SK-N-SH treated with all-trans-retinoic acid at 6 μM for 48 hours (cell line): ENCODE results near the gene WRAP73.

ENCODE experiments used
- ARNTL ChIP-seq: fragments of 450-650 bp; formaldehyde crosslinking; IDR thresholded peaks from 2 replicates; pipeline ENCODE4 v1.5.0; 2020; ENCODE audit warnings: low read depth, mild to moderate bottlenecking, moderate library complexity, borderline replicate concordance
- CSDC2 ChIP-seq: fragments of 250-450 bp; sonication (Bioruptor Pico); IDR thresholded peaks from 2 replicates; pipeline ENCODE4 v1.5.0; 2020; ENCODE audit warnings: mild to moderate bottlenecking, moderate library complexity
- CSRNP3 ChIP-seq: fragments of 250-450 bp; sonication (Bioruptor Pico); IDR thresholded peaks from 2 replicates; pipeline ENCODE4 v1.5.1; 2021; ENCODE audit warnings: mild to moderate bottlenecking, moderate library complexity
- GLIS3 ChIP-seq: fragments of 250-450 bp; sonication (Bioruptor Pico); IDR thresholded peaks from 2 replicates; pipeline ENCODE4 v1.5.0; 2020; ENCODE audit warnings: mild to moderate bottlenecking, moderate library complexity
- PATZ1 ChIP-seq: fragments of 250-450 bp; sonication (Bioruptor Pico); IDR thresholded peaks from 2 replicates; pipeline ENCODE4 v1.8.0; 2020; ENCODE audit warnings: mild to moderate bottlenecking, moderate library complexity, borderline replicate concordance
- PPARA ChIP-seq: fragments of 250-450 bp; sonication (Bioruptor Pico); IDR thresholded peaks from 2 replicates; pipeline ENCODE4 v1.5.0; 2020; ENCODE audit warnings: mild to moderate bottlenecking, borderline replicate concordance
- RARB ChIP-seq: fragments of 250-450 bp; sonication (Bioruptor Pico); IDR thresholded peaks from 2 replicates; pipeline ENCODE4 v1.8.0; 2021; ENCODE audit warnings: mild to moderate bottlenecking, moderate library complexity
- TCF4 ChIP-seq: fragments of 250-450 bp; sonication (Bioruptor Pico); IDR thresholded peaks from 2 replicates; pipeline ENCODE4 v1.8.0; 2021; ENCODE audit warnings: mild to moderate bottlenecking, moderate library complexity, borderline replicate concordance
- TOX ChIP-seq: fragments of 250-450 bp; sonication (Bioruptor Pico); IDR thresholded peaks from 2 replicates; pipeline ENCODE4 v1.8.0; 2021; ENCODE audit warnings: mild to moderate bottlenecking, moderate library complexity, borderline replicate concordance
- TSHZ2 ChIP-seq: fragments of 250-450 bp; sonication (Bioruptor Pico); IDR thresholded peaks from 2 replicates; pipeline ENCODE4 v1.5.0; 2020; ENCODE audit warnings: mild to moderate bottlenecking, moderate library complexity
- ZC3H10 ChIP-seq: fragments of 250-450 bp; sonication (Bioruptor Pico); IDR thresholded peaks from 2 replicates; pipeline ENCODE4 v1.5.1; 2021; ENCODE audit warnings: mild to moderate bottlenecking, moderate library complexity
- ZFP3 ChIP-seq: fragments of 250-450 bp; sonication (Bioruptor Pico); IDR thresholded peaks from 2 replicates; pipeline ENCODE4 v1.5.0; 2020; ENCODE audit warnings: mild to moderate bottlenecking, moderate library complexity
- ZFP30 ChIP-seq: fragments of 450-650 bp; formaldehyde crosslinking; IDR thresholded peaks from 2 replicates; pipeline ENCODE4 v1.5.0; 2022; ENCODE audit warnings: mild to moderate bottlenecking, moderate library complexity
- ZNF8 ChIP-seq: fragments of 450-650 bp; formaldehyde crosslinking; IDR thresholded peaks from 2 replicates; pipeline ENCODE4 v1.5.0; 2020; ENCODE audit warnings: mild to moderate bottlenecking, moderate library complexity

GRCh38 chr1:3602375-3602774 is 47.5 kb downstream of the WRAP73 start:
- no peak for TF ChIP-seq TSHZ2
- no peak for TF ChIP-seq CSRNP3
- no peak for TF ChIP-seq PPARA (CRISPR knock-in tag)
- no peak for TF ChIP-seq ARNTL (CRISPR knock-in tag)
- TF ChIP-seq ZNF8 (CRISPR knock-in tag): no peak
- no peak for TF ChIP-seq PATZ1 (CRISPR knock-in tag)
- no peak for TF ChIP-seq TCF4 (CRISPR knock-in tag)
- TF ChIP-seq ZFP30 (CRISPR knock-in tag): no peak
- no peak for TF ChIP-seq RARB
- no peak for TF ChIP-seq CSDC2 (CRISPR knock-in tag)
- no peak for TF ChIP-seq ZFP3 (CRISPR knock-in tag)
- TF ChIP-seq ZC3H10 (CRISPR knock-in tag): no peak
- TF ChIP-seq GLIS3: no peak
- no peak for TF ChIP-seq TOX (CRISPR knock-in tag)
